PC-3 (cell line): ENCODE measurements around the gene ESRP2. TPM values are rescaled to one million over a fixed set of nuclear protein-coding genes. Genes with fewer than 3 reads are reported as not detected.

Experiments
- ATAC-seq: fragments of 200-7000 bp; cut with Tn5 transposase; 2 replicates; pipeline ENCODE4 v1.9.1; 2020; ENCODE audit warnings: mild to moderate bottlenecking, moderate library complexity
- BruUV-seq: library from RNA; stranded (reverse); fragments of 400-500 nt; replicated peaks from 2 replicates; lab custom pipeline; 2021; lab: Mats Ljungman, UMichigan
- CTCF ChIA-PET: fragments of 300-600 bp; sonication (Branson Sonifier 250); formaldehyde crosslinking; loops from one replicate; lab custom pipeline; 2022; ENCODE audit warnings: antibody characterized with exemption; lab: Charles Lee
- POLR2A ChIA-PET: fragments of 300-600 bp; sonication (Branson Sonifier 250); formaldehyde crosslinking; loops from one replicate; lab custom pipeline; 2022; ENCODE audit warnings: antibody characterized with exemption; ENCODE audit not compliant: unreplicated experiment; lab: Charles Lee
- DNase-seq: peaks from one replicate; pipeline ENCODE4 v3.0.0-alpha.2; 2015
- H2AFZ ChIP-seq: fragments of 300-600 bp; sonication (generic); 2 replicates; pipeline ENCODE4 v1.6.0; 2016; ENCODE audit warnings: antibody characterized with exemption, low read length
- H3F3A ChIP-seq: fragments of 300-600 bp; sonication (generic); one replicate; pipeline ENCODE4 v1.6.0; 2017; ENCODE audit warnings: antibody characterized with exemption, low read length, control low read depth, mild to moderate bottlenecking; ENCODE audit not compliant: unreplicated experiment
- H3K27ac ChIP-seq: fragments of 300-600 bp; sonication (generic); 2 replicates; pipeline ENCODE4 v1.5.1; 2016; ENCODE audit warnings: mild to moderate bottlenecking, low read length
- H3K27me3 ChIP-seq: fragments of 300-600 bp; sonication (generic); 2 replicates; pipeline ENCODE4 v1.6.1; 2016; ENCODE audit warnings: low read length, mixed read lengths
- H3K36me3 ChIP-seq: fragments of 300-600 bp; sonication (generic); 2 replicates; pipeline ENCODE4 v1.6.1; 2016; ENCODE audit warnings: low read depth, mixed run types, low read length, mixed read lengths
- H3K4me1 ChIP-seq: fragments of 300-600 bp; sonication (generic); 2 replicates; pipeline ENCODE4 v1.5.1; 2016; ENCODE audit warnings: low read length; ENCODE audit not compliant: insufficient read depth
- H3K4me2 ChIP-seq: fragments of 300-600 bp; sonication (generic); 2 replicates; pipeline ENCODE4 v1.6.0; 2016; ENCODE audit warnings: low read length
- H3K4me3 ChIP-seq: fragments of 300-600 bp; sonication (generic); 2 replicates; pipeline ENCODE4 v1.5.1; 2016; ENCODE audit warnings: mild to moderate bottlenecking, low read length, mixed read lengths
- H3K79me2 ChIP-seq: fragments of 300-600 bp; sonication (generic); 2 replicates; pipeline ENCODE4 v1.6.1; 2017; ENCODE audit warnings: low read length, mixed read lengths
- H3K9ac ChIP-seq: fragments of 300-600 bp; sonication (generic); 2 replicates; pipeline ENCODE4 v1.6.0; 2016; ENCODE audit warnings: mild to moderate bottlenecking, low read length
- H3K9me2 ChIP-seq: fragments of 300-600 bp; sonication (generic); replicated peaks from 2 replicates; pipeline ENCODE4 v1.6.1; 2016; ENCODE audit warnings: mixed run types, low read length, mixed read lengths
- H3K9me3 ChIP-seq: fragments of 300-600 bp; sonication (generic); 2 replicates; pipeline ENCODE4 v1.6.1; 2016; ENCODE audit warnings: low read length, mixed read lengths
- H4K20me1 ChIP-seq: fragments of 300-600 bp; sonication (generic); 2 replicates; pipeline ENCODE4 v1.6.1; 2016; ENCODE audit warnings: low read length, mixed read lengths
- EZH2 ChIP-seq: fragments of 300-600 bp; sonication (generic); IDR thresholded peaks from one replicate; pipeline ENCODE4 v1.6.1; 2017; ENCODE audit warnings: antibody characterized with exemption, mild to moderate bottlenecking, low read length; ENCODE audit not compliant: unreplicated experiment
- EZH2phosphoT487 ChIP-seq: fragments of 300-600 bp; sonication (generic); IDR thresholded peaks from 2 replicates; pipeline ENCODE4 v1.6.1; 2018; ENCODE audit warnings: mild to moderate bottlenecking, antibody characterized with exemption, low read length, borderline replicate concordance
- intact Hi-C: fragments of 100-400 bp; cut with micrococcal nuclease; formaldehyde crosslinking; loops from 2 replicates; pipeline ENCODE4 v1.9.0; 2023
- total RNA-seq: library from RNA; depleted of rRNA; stranded (reverse); fragments of >200 nt; gene quantifications from 2 replicates; pipeline ENCODE4 v1.2.3, GENCODE V29; 2014
- TF ChIP-seq, protein P1 (sequence below): fragments of 300-600 bp; sonication (generic); conservative IDR thresholded peaks from 2 replicates; pipeline ENCODE4 v1.5.1; 2017; ENCODE audit warnings: antibody characterized with exemption, low read depth, mild to moderate bottlenecking, low read length

The ESRP2 gene
- total RNA-seq, 1 experiment from 2014 or later: 46.9 TPM

DNA sequence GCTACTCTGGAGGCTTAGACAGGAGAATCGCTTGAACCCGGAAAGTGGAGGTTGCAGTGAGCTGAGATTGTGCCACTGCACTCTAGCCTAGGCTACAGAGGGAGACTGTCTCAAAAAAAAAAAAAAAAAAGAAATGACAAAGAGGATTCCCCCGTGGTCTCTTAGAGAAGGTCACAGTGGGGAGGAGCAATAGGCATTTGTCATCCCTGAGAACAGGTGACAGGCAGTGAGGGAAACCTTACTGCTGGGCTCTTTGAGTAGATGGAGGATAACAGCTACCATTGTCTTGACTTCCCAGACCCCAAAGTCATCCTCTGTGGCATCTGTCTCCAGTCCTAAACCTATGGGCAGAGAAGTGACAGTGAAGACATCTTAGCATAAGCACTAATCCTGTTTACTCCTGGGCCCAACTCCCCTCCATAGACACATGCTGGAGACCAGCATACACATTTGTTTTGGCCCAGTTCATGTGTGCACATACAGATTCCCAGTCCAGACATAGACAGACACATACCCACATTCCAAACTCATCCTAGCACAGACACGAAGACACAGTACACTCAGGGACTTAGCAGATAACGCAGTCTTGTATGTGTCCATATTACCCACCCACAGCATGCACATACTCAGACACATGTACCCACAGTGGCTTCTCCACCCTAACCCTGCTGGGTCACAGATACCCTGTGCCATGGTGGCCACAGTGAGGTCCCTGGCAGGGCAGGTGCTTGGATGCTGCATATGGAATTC lies 2.7 kb downstream of the ESRP2 start:
- no peaks in the 10 kb centered on the region for H3K9me3 ChIP-seq
- H3K9me2 ChIP-seq: no peaks in the 10 kb centered on the region
- no peaks in the 10 kb centered on the region for H3K27me3 ChIP-seq
- peak overlapping the region; percentile 97 for H3K4me2 ChIP-seq
- peaks cover 24% of the 10 kb centered on the region for H3K4me1 ChIP-seq
- peaks cover 30% of the 10 kb centered on the region for H3K36me3 ChIP-seq
- no peaks in the 10 kb centered on the region for H3F3A ChIP-seq
- DNase-seq: no peak
- 0 out of 2 replicates have a peak overlapping the region, but pooled peaks have one; percentile 15 for H3K27ac ChIP-seq
- peaks cover 23% of the 10 kb centered on the region for H4K20me1 ChIP-seq
- ChIA-PET CTCF (no interaction called here), POLR2A (no interaction called here)
- BruUV-seq: no TSS peak
- ATAC-seq: no peak
- TF ChIP-seq EZH2 (no peak), EZH2phosphoT487 (no peak)
- intact Hi-C loops: no loop called here
- H3K79me2 ChIP-seq: peaks cover 54% of the 10 kb centered on the region
- no peak overlapping the region for H3K9ac ChIP-seq
- no peak overlapping the region for H2AFZ ChIP-seq
- H3K4me3 ChIP-seq: peak overlapping the region; percentile 85

DNA sequence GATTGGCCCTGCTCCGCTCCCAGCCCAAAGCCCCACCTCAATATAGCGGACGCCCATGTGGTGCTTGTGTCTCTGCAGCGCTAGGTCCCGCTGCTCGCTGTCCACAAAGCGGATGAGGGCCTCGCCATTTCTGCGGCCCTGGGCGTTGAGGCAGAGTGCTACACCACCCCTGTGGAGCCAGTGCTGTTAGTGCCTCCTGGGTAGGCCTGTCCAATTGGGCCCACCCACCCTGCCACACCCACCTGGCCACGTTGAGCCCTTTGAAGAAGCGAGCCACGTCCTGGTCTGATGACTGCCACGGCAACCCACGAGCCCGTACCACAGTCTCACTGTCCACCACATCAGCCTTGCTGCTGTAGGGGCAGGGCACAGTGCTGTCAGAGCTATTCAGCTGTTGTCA lies 3.6 kb downstream of the ESRP2 start:
- H3K9me3 ChIP-seq: no peaks in the 10 kb centered on the region
- peaks cover 23% of the 10 kb centered on the region for H4K20me1 ChIP-seq
- POLR2A ChIA-PET: no interaction called here
- no peak for DNase-seq
- H3K27ac ChIP-seq: no peak overlapping the region
- H3F3A ChIP-seq: no peaks in the 10 kb centered on the region
- no peak overlapping the region for H3K9ac ChIP-seq
- intact Hi-C loops: no loop called here
- H3K4me2 ChIP-seq: no peak overlapping the region
- no peaks in the 10 kb centered on the region for H3K9me2 ChIP-seq
- no peak overlapping the region for H3K4me3 ChIP-seq
- H3K79me2 ChIP-seq: peaks cover 54% of the 10 kb centered on the region
- TF ChIP-seq EZH2phosphoT487 (no peak), EZH2 (no peak)
- TF ChIP-seq, protein P1, sequence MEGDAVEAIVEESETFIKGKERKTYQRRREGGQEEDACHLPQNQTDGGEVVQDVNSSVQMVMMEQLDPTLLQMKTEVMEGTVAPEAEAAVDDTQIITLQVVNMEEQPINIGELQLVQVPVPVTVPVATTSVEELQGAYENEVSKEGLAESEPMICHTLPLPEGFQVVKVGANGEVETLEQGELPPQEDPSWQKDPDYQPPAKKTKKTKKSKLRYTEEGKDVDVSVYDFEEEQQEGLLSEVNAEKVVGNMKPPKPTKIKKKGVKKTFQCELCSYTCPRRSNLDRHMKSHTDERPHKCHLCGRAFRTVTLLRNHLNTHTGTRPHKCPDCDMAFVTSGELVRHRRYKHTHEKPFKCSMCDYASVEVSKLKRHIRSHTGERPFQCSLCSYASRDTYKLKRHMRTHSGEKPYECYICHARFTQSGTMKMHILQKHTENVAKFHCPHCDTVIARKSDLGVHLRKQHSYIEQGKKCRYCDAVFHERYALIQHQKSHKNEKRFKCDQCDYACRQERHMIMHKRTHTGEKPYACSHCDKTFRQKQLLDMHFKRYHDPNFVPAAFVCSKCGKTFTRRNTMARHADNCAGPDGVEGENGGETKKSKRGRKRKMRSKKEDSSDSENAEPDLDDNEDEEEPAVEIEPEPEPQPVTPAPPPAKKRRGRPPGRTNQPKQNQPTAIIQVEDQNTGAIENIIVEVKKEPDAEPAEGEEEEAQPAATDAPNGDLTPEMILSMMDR: no peak
- peaks cover 24% of the 10 kb centered on the region for H3K4me1 ChIP-seq
- H3K36me3 ChIP-seq: peaks cover 30% of the 10 kb centered on the region
- CTCF ChIA-PET: no interaction called here
- no peak for ATAC-seq
- no peaks in the 10 kb centered on the region for H3K27me3 ChIP-seq
- no peak overlapping the region for H2AFZ ChIP-seq
- BruUV-seq: no TSS peak

DNA sequence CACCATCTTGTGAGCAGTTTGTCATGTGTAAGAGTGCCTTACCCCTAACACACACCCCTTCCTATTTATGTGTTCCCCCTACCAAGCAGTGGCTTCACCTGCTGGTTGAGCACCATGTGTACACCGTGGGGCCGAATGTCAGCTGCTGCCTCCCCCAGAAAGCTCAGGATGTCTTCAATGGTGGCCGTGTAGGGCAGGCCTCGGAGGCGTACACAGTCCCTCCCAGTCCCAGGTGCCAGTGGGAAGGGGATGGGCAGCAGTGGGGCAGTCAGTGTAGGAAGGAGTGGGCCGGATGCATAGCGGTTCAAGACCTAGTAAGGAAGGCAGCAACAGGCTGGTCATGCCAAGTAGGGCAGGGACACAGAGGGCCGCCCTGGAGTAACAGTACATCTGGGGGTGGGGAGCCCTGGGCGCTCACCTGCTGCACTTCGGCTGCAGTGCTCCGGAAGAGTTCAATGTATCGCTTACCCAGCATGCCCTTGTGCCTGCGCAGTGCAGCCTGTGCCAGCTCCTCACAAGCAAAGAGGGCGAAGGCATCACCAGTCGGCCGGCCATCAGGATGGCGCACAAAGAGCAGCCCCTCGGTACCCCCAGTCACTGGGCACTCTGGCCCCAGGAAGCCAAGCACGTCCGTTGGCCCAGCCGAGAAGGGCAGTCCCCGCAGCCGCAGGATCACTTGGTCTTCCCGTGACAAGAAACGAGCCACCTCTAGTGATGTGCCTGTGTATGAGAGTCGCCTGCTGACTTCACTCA lies 4.4 kb downstream of the ESRP2 start:
- CTCF ChIA-PET: no interaction called here

More for the DNA sequence above, 4.4 kb downstream of the ESRP2 start:
- Histone ChIP-seq H3K27me3 (no peaks in the 10 kb centered on the region), H3K27ac (no peak overlapping the region), H3K9me2 (no peaks in the 10 kb centered on the region), H3K9ac (no peak overlapping the region), H3K9me3 (no peaks in the 10 kb centered on the region), H3K79me2 (peaks cover 54% of the 10 kb centered on the region), H3K36me3 (peaks cover 30% of the 10 kb centered on the region), H4K20me1 (peaks cover 23% of the 10 kb centered on the region), H3K4me2 (no peak overlapping the region), H3F3A (no peaks in the 10 kb centered on the region), H3K4me3 (no peak overlapping the region), H3K4me1 (peaks cover 18% of the 10 kb centered on the region), H2AFZ (no peak overlapping the region)
- intact Hi-C loops: no loop called here
- DNase-seq (no peak), ATAC-seq (no peak)
- BruUV-seq: no TSS peak
- TF ChIP-seq, protein P1: no peak
- TF ChIP-seq EZH2 (no peak), EZH2phosphoT487 (no peak)
- POLR2A ChIA-PET: no interaction called here
